HEK293T (cell line): ENCODE data around the gene ZNF329.

Source experiments
- ARNT ChIP-seq: fragments of 450-650 bp; IDR thresholded peaks from 2 replicates; pipeline ENCODE4 v1.6.1; 2017; ENCODE audit warnings: mild to moderate bottlenecking
- CTBP1 ChIP-seq: fragments of 450-650 bp; IDR thresholded peaks from 2 replicates; pipeline ENCODE4 v1.6.1; 2016; ENCODE audit warnings: borderline replicate concordance
- ELF4 ChIP-seq: fragments of 450-650 bp; IDR thresholded peaks from 2 replicates; pipeline ENCODE4 v1.6.1; 2017; ENCODE audit warnings: antibody characterized with exemption
- FOXA1 ChIP-seq: fragments of 450-650 bp; IDR thresholded peaks from 2 replicates; pipeline ENCODE4 v1.6.1; 2016; ENCODE audit warnings: mild to moderate bottlenecking
- FOXM1 ChIP-seq: fragments of 450-650 bp; IDR thresholded peaks from 2 replicates; pipeline ENCODE4 v1.6.1; 2017; ENCODE audit warnings: mild to moderate bottlenecking, borderline replicate concordance
- HDGF ChIP-seq: fragments of 450-650 bp; IDR thresholded peaks from 2 replicates; pipeline ENCODE4 v1.6.1; 2017; ENCODE audit warnings: antibody characterized with exemption, borderline replicate concordance
- L3MBTL2 ChIP-seq: fragments of 450-650 bp; conservative IDR thresholded peaks from 2 replicates; pipeline ENCODE4 v1.6.1; 2016; ENCODE audit warnings: mild to moderate bottlenecking
- LEF1 ChIP-seq: fragments of 450-650 bp; IDR thresholded peaks from 2 replicates; pipeline ENCODE4 v1.6.1; 2017; ENCODE audit warnings: mild to moderate bottlenecking, borderline replicate concordance
- NFRKB ChIP-seq: fragments of 450-650 bp; IDR thresholded peaks from 2 replicates; pipeline ENCODE4 v1.6.1; 2016; ENCODE audit warnings: mild to moderate bottlenecking, moderate library complexity
- SP1 ChIP-seq: fragments of 450-650 bp; IDR thresholded peaks from 2 replicates; pipeline ENCODE4 v1.6.1; 2017
- SUZ12 ChIP-seq: fragments of 450-650 bp; IDR thresholded peaks from 2 replicates; pipeline ENCODE4 v1.6.1; 2016; ENCODE audit warnings: mild to moderate bottlenecking
- TARDBP ChIP-seq: fragments of 450-650 bp; IDR thresholded peaks from 2 replicates; pipeline ENCODE4 v1.6.1; 2016
- ZNF384 ChIP-seq: fragments of 450-650 bp; IDR thresholded peaks from 2 replicates; pipeline ENCODE4 v1.6.1; 2016
- TF ChIP-seq, protein P1 (sequence below): fragments of 450-650 bp; IDR thresholded peaks from 2 replicates; pipeline ENCODE4 v1.6.1; 2016

DNA sequence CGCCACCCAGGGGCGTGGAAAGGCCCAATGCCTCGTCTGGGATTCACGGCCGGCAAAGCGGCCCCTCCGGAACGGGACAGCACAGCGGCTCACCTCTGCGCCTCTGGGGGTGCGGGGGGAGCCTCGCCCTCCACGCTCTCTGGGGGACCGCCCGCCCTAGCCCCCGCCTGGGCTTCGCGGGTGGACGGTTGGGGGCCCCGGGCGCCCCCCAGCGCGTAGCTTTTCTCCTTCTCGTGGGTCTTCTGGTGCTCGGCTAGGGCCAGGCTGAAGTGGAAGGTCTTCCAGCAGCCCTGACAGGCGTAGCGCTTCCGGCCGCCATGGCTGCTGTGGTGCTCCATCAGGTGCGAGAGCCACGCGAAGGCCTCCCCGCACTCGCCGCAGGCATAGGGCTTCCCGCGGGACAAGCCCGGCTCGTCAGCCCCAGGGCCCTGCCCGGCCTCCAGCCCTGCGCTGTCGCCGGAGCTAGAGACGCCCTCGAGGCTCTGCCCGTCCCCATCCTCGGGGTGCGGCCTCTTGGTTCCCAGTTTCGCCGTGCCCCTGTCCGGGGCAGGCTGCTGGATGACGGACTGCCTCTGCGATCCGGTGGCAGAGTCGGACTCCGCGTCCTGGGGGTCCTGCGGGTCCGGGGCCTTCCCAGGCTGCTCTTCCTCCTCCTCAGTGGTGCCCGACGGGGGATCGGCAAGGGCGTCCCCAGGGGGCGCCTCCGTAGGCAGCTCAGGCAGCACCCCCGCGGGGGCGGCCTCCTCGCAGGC is 65.8 kb downstream of the ZNF329 start:
- no peak for TF ChIP-seq SUZ12
- TF ChIP-seq, protein P1, sequence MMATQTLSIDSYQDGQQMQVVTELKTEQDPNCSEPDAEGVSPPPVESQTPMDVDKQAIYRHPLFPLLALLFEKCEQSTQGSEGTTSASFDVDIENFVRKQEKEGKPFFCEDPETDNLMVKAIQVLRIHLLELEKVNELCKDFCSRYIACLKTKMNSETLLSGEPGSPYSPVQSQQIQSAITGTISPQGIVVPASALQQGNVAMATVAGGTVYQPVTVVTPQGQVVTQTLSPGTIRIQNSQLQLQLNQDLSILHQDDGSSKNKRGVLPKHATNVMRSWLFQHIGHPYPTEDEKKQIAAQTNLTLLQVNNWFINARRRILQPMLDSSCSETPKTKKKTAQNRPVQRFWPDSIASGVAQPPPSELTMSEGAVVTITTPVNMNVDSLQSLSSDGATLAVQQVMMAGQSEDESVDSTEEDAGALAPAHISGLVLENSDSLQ, result no peak
- no peak for TF ChIP-seq FOXM1
- no peak for TF ChIP-seq HDGF
- no peak for TF ChIP-seq SP1
- TF ChIP-seq L3MBTL2, result no peak
- TF ChIP-seq TARDBP, result no peak
- no peak for TF ChIP-seq ELF4
- TF ChIP-seq FOXA1, result no peak
- no peak for TF ChIP-seq NFRKB
- no peak for TF ChIP-seq ZNF384
- TF ChIP-seq ARNT, result no peak
- TF ChIP-seq LEF1, result no peak
- no peak for TF ChIP-seq CTBP1
